GM18507 (cell line): ENCODE results near the gene PDZK1IP1.

Experiments used
- DNase-seq: peaks from one replicate; pipeline ENCODE4 v3.0.0; 2011; ENCODE audit warnings: low read depth; ENCODE audit not compliant: insufficient read length; ENCODE audit errors: extremely low spot score
- FAIRE-seq: peaks from 2 replicates; lab custom pipeline; 2011; peaks lifted over from hg19 to GRCh38; lab: Jason Lieb, UNC

The PDZK1IP1 gene

GRCh38 chr1:47189844-47190508 lies at the start of gene PDZK1IP1:
PDZK1IP1 (minus strand) TSS chr1:47190036; CDS start chr1:47189932, 104 bp downstream.
- DNase-seq, result no peak
- FAIRE-seq, result no peak

GRCh38 chr1:47238935-47239592 lies 49.2 kb upstream of the PDZK1IP1 start:
- FAIRE-seq, result no peak

GRCh38 chr1:47235806-47236205 lies 46.0 kb upstream of the PDZK1IP1 start:
- DNase-seq (no peak), FAIRE-seq (no peak)

More at GRCh38 chr1:47238935-47239592, 49.2 kb upstream of the PDZK1IP1 start:
- DNase-seq, result no peak

GRCh38 chr1:47235241-47235681 lies 45.4 kb upstream of the PDZK1IP1 start:
- DNase-seq (no peak), FAIRE-seq (no peak)

GRCh38 chr1:47233186-47233585 lies 43.4 kb upstream of the PDZK1IP1 start:
- no peak for FAIRE-seq
- DNase-seq, result no peak

GRCh38 chr1:47232187-47232874 lies 42.5 kb upstream of the PDZK1IP1 start, which contains the start of gene TAL1:
TAL1 (minus strand) TSS chr1:47232225; CDS start chr1:47225888, 6,337 bp downstream.
- FAIRE-seq (no peak), DNase-seq (no peak)

- DNase-seq, result no peak
- FAIRE-seq, result no peak
Observed at GRCh38 chr1:47231301-47232186, 41.7 kb upstream of the PDZK1IP1 start.

- DNase-seq (no peak), FAIRE-seq (no peak)
Observed at GRCh38 chr1:47230692-47231300, 41.0 kb upstream of the PDZK1IP1 start.

GRCh38 chr1:47229886-47230691 lies 40.3 kb upstream of the PDZK1IP1 start:
- no peak for FAIRE-seq

GRCh38 chr1:47229031-47229885 lies 39.4 kb upstream of the PDZK1IP1 start:
- no peak for DNase-seq
- no peak for FAIRE-seq

More at GRCh38 chr1:47229886-47230691, 40.3 kb upstream of the PDZK1IP1 start:
- no peak for DNase-seq

GRCh38 chr1:47228644-47229030 lies 38.8 kb upstream of the PDZK1IP1 start:
- DNase-seq (no peak), FAIRE-seq (no peak)

GRCh38 chr1:47227341-47228232 lies 37.8 kb upstream of the PDZK1IP1 start:
- DNase-seq, result no peak
- no peak for FAIRE-seq

GRCh38 chr1:47226839-47227215 lies 37.0 kb upstream of the PDZK1IP1 start:
- DNase-seq (no peak), FAIRE-seq (no peak)

GRCh38 chr1:47226121-47226838 lies 36.4 kb upstream of the PDZK1IP1 start:
- FAIRE-seq, result no peak
- DNase-seq, result no peak

GRCh38 chr1:47225430-47226100 lies 35.7 kb upstream of the PDZK1IP1 start:
- DNase-seq, result no peak
- FAIRE-seq, result no peak
